ENCODE measurements around the gene RAD51B.

- TF ChIP-seq, protein P1, sequence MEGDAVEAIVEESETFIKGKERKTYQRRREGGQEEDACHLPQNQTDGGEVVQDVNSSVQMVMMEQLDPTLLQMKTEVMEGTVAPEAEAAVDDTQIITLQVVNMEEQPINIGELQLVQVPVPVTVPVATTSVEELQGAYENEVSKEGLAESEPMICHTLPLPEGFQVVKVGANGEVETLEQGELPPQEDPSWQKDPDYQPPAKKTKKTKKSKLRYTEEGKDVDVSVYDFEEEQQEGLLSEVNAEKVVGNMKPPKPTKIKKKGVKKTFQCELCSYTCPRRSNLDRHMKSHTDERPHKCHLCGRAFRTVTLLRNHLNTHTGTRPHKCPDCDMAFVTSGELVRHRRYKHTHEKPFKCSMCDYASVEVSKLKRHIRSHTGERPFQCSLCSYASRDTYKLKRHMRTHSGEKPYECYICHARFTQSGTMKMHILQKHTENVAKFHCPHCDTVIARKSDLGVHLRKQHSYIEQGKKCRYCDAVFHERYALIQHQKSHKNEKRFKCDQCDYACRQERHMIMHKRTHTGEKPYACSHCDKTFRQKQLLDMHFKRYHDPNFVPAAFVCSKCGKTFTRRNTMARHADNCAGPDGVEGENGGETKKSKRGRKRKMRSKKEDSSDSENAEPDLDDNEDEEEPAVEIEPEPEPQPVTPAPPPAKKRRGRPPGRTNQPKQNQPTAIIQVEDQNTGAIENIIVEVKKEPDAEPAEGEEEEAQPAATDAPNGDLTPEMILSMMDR (IDR thresholded peaks at IDR 0.05), result no peak
- TF ChIP-seq POLR2A (IDR thresholded peaks at IDR 0.05), result no peak
Measured at GRCh38 chr14:68249661-68250451, 430.3 kb downstream of the RAD51B start.

Data from thyroid gland (tissue), 4 donors.